WTC11 (cell line): ENCODE results near the gene CNPY4. TPM values are rescaled to one million over a fixed set of nuclear protein-coding genes. Genes with fewer than 3 reads are reported as not detected.
A peak's percentile ranks its signal among the peaks of the same experiment; 100 is the strongest.

Experiments used
- ATAC-seq: fragments of 200-7000 bp; cut with Tn5 transposase; 2 replicates; pipeline ENCODE4 v1.10.0; 2021; ENCODE audit warnings: mild to moderate bottlenecking, moderate library complexity
- CTCF ChIA-PET: fragments of 300-600 bp; sonication (Branson Sonifier 250); formaldehyde crosslinking; loops from one replicate; lab custom pipeline; 2021; ENCODE audit warnings: antibody characterized with exemption; lab: Charles Lee
- POLR2A ChIA-PET: fragments of 350-600 bp; sonication (Branson Sonifier 250); formaldehyde crosslinking; loops from one replicate; lab custom pipeline; 2021; ENCODE audit warnings: antibody characterized with exemption; lab: Charles Lee
- DNase-seq: peaks from one replicate; pipeline ENCODE4 v3.0.0; 2021; ENCODE audit warnings: low spot score
- H3K27ac Mint-ChIP-seq: 2 replicates; pipeline ENCODE4 v1.8.0; 2021; ENCODE audit warnings: mixed read lengths
- H3K27me3 Mint-ChIP-seq: 2 replicates; pipeline ENCODE4 v1.8.0; 2021; ENCODE audit warnings: low read depth, mild to moderate bottlenecking, moderate library complexity, mixed read lengths
- H3K36me3 Mint-ChIP-seq: 2 replicates; pipeline ENCODE4 v1.8.0; 2021; ENCODE audit warnings: mixed read lengths
- H3K4me1 Mint-ChIP-seq: 2 replicates; pipeline ENCODE4 v1.8.0; 2022; ENCODE audit warnings: mixed read lengths
- H3K4me3 Mint-ChIP-seq: 2 replicates; pipeline ENCODE4 v1.8.0; 2021; ENCODE audit warnings: mild to moderate bottlenecking, moderate library complexity, mixed read lengths
- H3K9me3 Mint-ChIP-seq: 2 replicates; pipeline ENCODE4 v1.8.0; 2021; ENCODE audit warnings: mixed read lengths
- CREB1 ChIP-seq: sonication (generic); formaldehyde crosslinking; IDR thresholded peaks from 2 replicates; pipeline ENCODE4 v1.8.0; 2023; ENCODE audit warnings: mild to moderate bottlenecking, missing genetic modification reagents
- E2F1 ChIP-seq: sonication (generic); formaldehyde crosslinking; IDR thresholded peaks from 2 replicates; pipeline ENCODE4 v1.8.0; 2022; ENCODE audit warnings: mild to moderate bottlenecking, missing genetic modification reagents
- FOXK1 ChIP-seq: sonication (generic); formaldehyde crosslinking; IDR thresholded peaks from 2 replicates; pipeline ENCODE4 v1.8.0; 2022; ENCODE audit warnings: mild to moderate bottlenecking, moderate library complexity, missing genetic modification reagents
- GABPB1 ChIP-seq: sonication (generic); formaldehyde crosslinking; IDR thresholded peaks from 2 replicates; pipeline ENCODE4 v1.8.1; 2023; ENCODE audit warnings: mild to moderate bottlenecking, missing genetic modification reagents
- GRHL2 ChIP-seq: fragments of 250-450 bp; sonication (Bioruptor Pico); IDR thresholded peaks from 2 replicates; pipeline ENCODE4 v1.8.0; 2022; ENCODE audit warnings: mild to moderate bottlenecking, moderate library complexity; ENCODE audit not compliant: insufficient replicate concordance, severe bottlenecking
- IRF2 ChIP-seq: sonication (generic); formaldehyde crosslinking; IDR thresholded peaks from 2 replicates; pipeline ENCODE4 v1.8.0; 2022; ENCODE audit warnings: low read depth, missing genetic modification reagents, borderline replicate concordance
- NFATC4 ChIP-seq: fragments of 250-450 bp; sonication (Bioruptor Pico); IDR thresholded peaks from 2 replicates; pipeline ENCODE4 v1.9.0; 2021; ENCODE audit warnings: mild to moderate bottlenecking
- NR3C1 ChIP-seq: sonication (generic); formaldehyde crosslinking; conservative IDR thresholded peaks from 2 replicates; pipeline ENCODE4 v1.8.1; 2023; ENCODE audit warnings: low read depth, mild to moderate bottlenecking, missing genetic modification reagents
- OVOL2 ChIP-seq: fragments of 250-450 bp; sonication (Bioruptor Pico); IDR thresholded peaks from 2 replicates; pipeline ENCODE4 v1.9.0; 2021; ENCODE audit warnings: mild to moderate bottlenecking, borderline replicate concordance
- PRRX2 ChIP-seq: fragments of 250-450 bp; sonication (Bioruptor Pico); IDR thresholded peaks from 2 replicates; pipeline ENCODE4 v1.8.0; 2021; ENCODE audit warnings: mild to moderate bottlenecking
- RELA ChIP-seq: sonication (generic); formaldehyde crosslinking; IDR thresholded peaks from 2 replicates; pipeline ENCODE4 v1.8.1; 2022; ENCODE audit warnings: missing genetic modification reagents, mild to moderate bottlenecking, borderline replicate concordance
- RORB ChIP-seq: fragments of 250-450 bp; sonication (Bioruptor Pico); IDR thresholded peaks from 2 replicates; pipeline ENCODE4 v1.9.0; 2021; ENCODE audit warnings: mild to moderate bottlenecking
- SMAD3 ChIP-seq: sonication (generic); formaldehyde crosslinking; IDR thresholded peaks from 2 replicates; pipeline ENCODE4 v1.8.0; 2022; ENCODE audit warnings: missing genetic modification reagents, mild to moderate bottlenecking, borderline replicate concordance
- SP1 ChIP-seq: sonication (generic); formaldehyde crosslinking; conservative IDR thresholded peaks from 2 replicates; pipeline ENCODE4 v1.8.1; 2022; ENCODE audit warnings: missing genetic modification reagents
- USF1 ChIP-seq: sonication (generic); formaldehyde crosslinking; IDR thresholded peaks from 2 replicates; pipeline ENCODE4 v1.8.0; 2022; ENCODE audit warnings: mild to moderate bottlenecking, missing genetic modification reagents
- ZNF121 ChIP-seq: sonication (generic); formaldehyde crosslinking; IDR thresholded peaks from 2 replicates; pipeline ENCODE4 v1.8.0; 2023; ENCODE audit warnings: missing genetic modification reagents
- ZNF138 ChIP-seq: sonication (generic); formaldehyde crosslinking; conservative IDR thresholded peaks from 2 replicates; pipeline ENCODE4 v1.8.1; 2022; ENCODE audit warnings: mild to moderate bottlenecking, moderate library complexity, missing genetic modification reagents
- ZNF219 ChIP-seq: sonication (generic); formaldehyde crosslinking; IDR thresholded peaks from 2 replicates; pipeline ENCODE4 v1.8.0; 2023; ENCODE audit warnings: missing genetic modification reagents, mild to moderate bottlenecking, borderline replicate concordance
- ZNF671 ChIP-seq: fragments of 250-450 bp; sonication (Bioruptor Pico); IDR thresholded peaks from 2 replicates; pipeline ENCODE4 v1.8.0; 2021; ENCODE audit warnings: mild to moderate bottlenecking
- total RNA-seq: library from RNA; stranded (reverse); gene quantifications from 3 replicates; pipeline ENCODE4 v1.2.3, GENCODE V29; 2021
- TF ChIP-seq, protein P1 (sequence below): sonication (generic); formaldehyde crosslinking; IDR thresholded peaks from 2 replicates; pipeline ENCODE4 v1.8.1; 2023; ENCODE audit warnings: mild to moderate bottlenecking, missing genetic modification reagents, borderline replicate concordance
- TF ChIP-seq, protein P2 (sequence below): sonication (generic); formaldehyde crosslinking; IDR thresholded peaks from 2 replicates; pipeline ENCODE4 v1.8.1; 2023; ENCODE audit warnings: mild to moderate bottlenecking, moderate library complexity, missing genetic modification reagents

Gene CNPY4
- total RNA-seq, 1 experiment from 2014 or later = 15.1 TPM

GRCh38 chr7:100126931-100127865 lies 7.8 kb downstream of the CNPY4 start, which contains the start of gene MBLAC1 (continued):
- TF ChIP-seq IRF2 = no peak
- TF ChIP-seq PRRX2 = no peak
- TF ChIP-seq NR3C1 (CRISPR knock-in tag) = no peak
- TF ChIP-seq GABPB1 = peak; percentile 30; the same call in 1 of the 2 replicates
- TF ChIP-seq RELA (CRISPR knock-in tag) = no peak
- no peak for TF ChIP-seq GRHL2
- TF ChIP-seq OVOL2 (CRISPR knock-in tag) = no peak
- TF ChIP-seq ZNF671 (CRISPR knock-in tag) = no peak
- TF ChIP-seq ZNF121 = no peak
- TF ChIP-seq, protein P1, sequence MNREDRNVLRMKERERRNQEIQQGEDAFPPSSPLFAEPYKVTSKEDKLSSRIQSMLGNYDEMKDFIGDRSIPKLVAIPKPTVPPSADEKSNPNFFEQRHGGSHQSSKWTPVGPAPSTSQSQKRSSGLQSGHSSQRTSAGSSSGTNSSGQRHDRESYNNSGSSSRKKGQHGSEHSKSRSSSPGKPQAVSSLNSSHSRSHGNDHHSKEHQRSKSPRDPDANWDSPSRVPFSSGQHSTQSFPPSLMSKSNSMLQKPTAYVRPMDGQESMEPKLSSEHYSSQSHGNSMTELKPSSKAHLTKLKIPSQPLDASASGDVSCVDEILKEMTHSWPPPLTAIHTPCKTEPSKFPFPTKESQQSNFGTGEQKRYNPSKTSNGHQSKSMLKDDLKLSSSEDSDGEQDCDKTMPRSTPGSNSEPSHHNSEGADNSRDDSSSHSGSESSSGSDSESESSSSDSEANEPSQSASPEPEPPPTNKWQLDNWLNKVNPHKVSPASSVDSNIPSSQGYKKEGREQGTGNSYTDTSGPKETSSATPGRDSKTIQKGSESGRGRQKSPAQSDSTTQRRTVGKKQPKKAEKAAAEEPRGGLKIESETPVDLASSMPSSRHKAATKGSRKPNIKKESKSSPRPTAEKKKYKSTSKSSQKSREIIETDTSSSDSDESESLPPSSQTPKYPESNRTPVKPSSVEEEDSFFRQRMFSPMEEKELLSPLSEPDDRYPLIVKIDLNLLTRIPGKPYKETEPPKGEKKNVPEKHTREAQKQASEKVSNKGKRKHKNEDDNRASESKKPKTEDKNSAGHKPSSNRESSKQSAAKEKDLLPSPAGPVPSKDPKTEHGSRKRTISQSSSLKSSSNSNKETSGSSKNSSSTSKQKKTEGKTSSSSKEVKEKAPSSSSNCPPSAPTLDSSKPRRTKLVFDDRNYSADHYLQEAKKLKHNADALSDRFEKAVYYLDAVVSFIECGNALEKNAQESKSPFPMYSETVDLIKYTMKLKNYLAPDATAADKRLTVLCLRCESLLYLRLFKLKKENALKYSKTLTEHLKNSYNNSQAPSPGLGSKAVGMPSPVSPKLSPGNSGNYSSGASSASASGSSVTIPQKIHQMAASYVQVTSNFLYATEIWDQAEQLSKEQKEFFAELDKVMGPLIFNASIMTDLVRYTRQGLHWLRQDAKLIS (CRISPR knock-in tag) = 0 out of 2 replicates have a peak, but pooled peaks have one; percentile 18
- TF ChIP-seq SP1 = peak; percentile 72
- TF ChIP-seq, protein P2, sequence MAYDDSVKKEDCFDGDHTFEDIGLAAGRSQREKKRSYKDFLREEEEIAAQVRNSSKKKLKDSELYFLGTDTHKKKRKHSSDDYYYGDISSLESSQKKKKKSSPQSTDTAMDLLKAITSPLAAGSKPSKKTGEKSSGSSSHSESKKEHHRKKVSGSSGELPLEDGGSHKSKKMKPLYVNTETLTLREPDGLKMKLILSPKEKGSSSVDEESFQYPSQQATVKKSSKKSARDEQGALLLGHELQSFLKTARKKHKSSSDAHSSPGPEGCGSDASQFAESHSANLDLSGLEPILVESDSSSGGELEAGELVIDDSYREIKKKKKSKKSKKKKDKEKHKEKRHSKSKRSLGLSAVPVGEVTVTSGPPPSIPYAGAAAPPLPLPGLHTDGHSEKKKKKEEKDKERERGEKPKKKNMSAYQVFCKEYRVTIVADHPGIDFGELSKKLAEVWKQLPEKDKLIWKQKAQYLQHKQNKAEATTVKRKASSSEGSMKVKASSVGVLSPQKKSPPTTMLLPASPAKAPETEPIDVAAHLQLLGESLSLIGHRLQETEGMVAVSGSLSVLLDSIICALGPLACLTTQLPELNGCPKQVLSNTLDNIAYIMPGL = peak; percentile 92

- POLR2A ChIA-PET = interaction anchor here (1.0 kb wide), 1 partner anchor 27 kb away, joined by 9 read pairs; the partner anchor contains the start of genes AP4M1 and MCM7
- Mint-ChIP-seq H3K4me1 (peaks cover 14% of the 10 kb centered on the region), H3K27ac (no peak overlapping the region), H3K27me3 (peaks cover 15% of the 10 kb centered on the region), H3K4me3 (peak overlapping the region; percentile 77), H3K9me3 (no peaks in the 10 kb centered on the region), H3K36me3 (no peaks in the 10 kb centered on the region)
- DNase-seq = peak; percentile 43
- CTCF ChIA-PET = interaction anchor here (0.6 to 1.0 kb wide), 4 partner anchors 19 to 40 kb away, joined by 3 read pairs; partner anchors contain the start of genes GAL3ST4 and LAMTOR4
- TF ChIP-seq USF1 (CRISPR knock-in tag) (0 out of 2 replicates have a peak, but pooled peaks have one; percentile 13), CREB1 (no peak), E2F1 (no peak), ZNF219 (CRISPR knock-in tag) (no peak), SMAD3 (CRISPR knock-in tag) (no peak), RORB (CRISPR knock-in tag) (no peak), NFATC4 (CRISPR knock-in tag) (no peak), FOXK1 (CRISPR knock-in tag) (0 out of 2 replicates have a peak, but pooled peaks have one; percentile 3), ZNF138 (CRISPR knock-in tag) (no peak)
- TF ChIP-seq, protein P2 = no peak
- peak; percentile 27 for ATAC-seq
These were observed 8.6 kb downstream of the CNPY4 start for GRCh38 chr7:100127866-100128636.
